Measurements from ENCODE around the gene EEF1A2.

EEF1A2 gene

GRCh38 chr20:63513207-63513606 is 14.3 kb upstream of the EEF1A2 start:
- Mint-ChIP-seq H3K27me3 (ENCODE audit: low read depth) (peaks cover 21% of the 10 kb centered on the region), H3K4me3 (no peak overlapping the region), H3K27ac (no peak overlapping the region), H3K9me3 (peaks cover 22% of the 10 kb centered on the region), H3K36me3 (ENCODE audit: low read depth) (no peaks in the 10 kb centered on the region), H3K4me1 (no peaks in the 10 kb centered on the region)
- TF ChIP-seq CTCF (IDR thresholded peaks at IDR 0.05; ENCODE audit: unreplicated experiment in 3 of 3), result no peak

- Mint-ChIP-seq H3K27ac (no peak overlapping the region), H3K27me3 (ENCODE audit: low read depth) (peaks cover 23% of the 10 kb centered on the region)
These were observed 10.2 kb upstream of the EEF1A2 start for GRCh38 chr20:63509088-63509564.

GRCh38 chr20:63508072-63508768 is 9.3 kb upstream of the EEF1A2 start:
- H3K4me1 Mint-ChIP-seq, result no peaks in the 10 kb centered on the region
- H3K27me3 Mint-ChIP-seq (ENCODE audit: low read depth), result peaks cover 29% of the 10 kb centered on the region
- no peak overlapping the region for H3K4me3 Mint-ChIP-seq
- TF ChIP-seq CTCF (IDR thresholded peaks at IDR 0.05; ENCODE audit: unreplicated experiment in 3 of 3), result no peak
- no peaks in the 10 kb centered on the region for H3K36me3 Mint-ChIP-seq (ENCODE audit: low read depth)
- peaks cover 38% of the 10 kb centered on the region for H3K9me3 Mint-ChIP-seq
- no peak overlapping the region for H3K27ac Mint-ChIP-seq

More at GRCh38 chr20:63509088-63509564, 10.2 kb upstream of the EEF1A2 start:
- no peak overlapping the region for H3K4me3 Mint-ChIP-seq
- peaks cover 39% of the 10 kb centered on the region for H3K9me3 Mint-ChIP-seq
- TF ChIP-seq CTCF (IDR thresholded peaks at IDR 0.05; ENCODE audit: unreplicated experiment in 3 of 3), result no peak
- H3K36me3 Mint-ChIP-seq (ENCODE audit: low read depth), result no peaks in the 10 kb centered on the region
- H3K4me1 Mint-ChIP-seq, result no peaks in the 10 kb centered on the region

GRCh38 chr20:63507083-63507743 is 8.3 kb upstream of the EEF1A2 start:
- Mint-ChIP-seq H3K4me1 (no peaks in the 10 kb centered on the region), H3K9me3 (peaks cover 33% of the 10 kb centered on the region), H3K36me3 (ENCODE audit: low read depth) (no peaks in the 10 kb centered on the region), H3K27me3 (ENCODE audit: low read depth) (peaks cover 22% of the 10 kb centered on the region), H3K4me3 (no peak overlapping the region), H3K27ac (no peak overlapping the region)
- no peak for TF ChIP-seq CTCF (IDR thresholded peaks at IDR 0.05; ENCODE audit: unreplicated experiment in 3 of 3)

- H3K9me3 Mint-ChIP-seq, result peaks cover 33% of the 10 kb centered on the region
- no peak overlapping the region for H3K4me3 Mint-ChIP-seq
- H3K27ac Mint-ChIP-seq, result no peak overlapping the region
- no peak for TF ChIP-seq CTCF (IDR thresholded peaks at IDR 0.05; ENCODE audit: unreplicated experiment in 3 of 3)
- no peaks in the 10 kb centered on the region for H3K4me1 Mint-ChIP-seq
- peaks cover 28% of the 10 kb centered on the region for H3K27me3 Mint-ChIP-seq (ENCODE audit: low read depth)
- no peaks in the 10 kb centered on the region for H3K36me3 Mint-ChIP-seq (ENCODE audit: low read depth)
These were observed 6.8 kb upstream of the EEF1A2 start for GRCh38 chr20:63505723-63506122.
